Sigmoid colon (tissue), 4 donors: Measurements from ENCODE around the gene ERBB2.

Experiments
- EP300 ChIP-seq, 4 donors: sonication (generic); formaldehyde crosslinking; IDR thresholded peaks; one replicate each; pipeline ENCODE4 v1.6.1; 2017; ENCODE audit warnings: antibody characterized with exemption in 4 of 4
- POLR2A ChIP-seq, 2 donors: fragments of 450-650 bp; IDR thresholded peaks; one replicate each; pipeline ENCODE4 v1.6.1; 2016; ENCODE audit warnings: antibody characterized with exemption in 2 of 2, mild to moderate bottlenecking in 2 of 2, moderate library complexity in 2 of 2
- POLR2AphosphoS5 ChIP-seq, 4 donors: sonication (generic); formaldehyde crosslinking; IDR thresholded peaks; one replicate each; pipeline ENCODE4 v1.6.1; 2017; ENCODE audit warnings: antibody characterized with exemption in 4 of 4
- TF ChIP-seq, protein P1 (sequence below), 4 experiments: fragments of 450-650 bp in 3 of 4; fragments of 200-600 bp in 1 of 4; IDR thresholded peaks; one replicate each; pipeline ENCODE4 v1.5.1; 2016 to 2019; ENCODE audit warnings: antibody characterized with exemption in 4 of 4, mild to moderate bottlenecking in 3 of 4, moderate library complexity in 2 of 4

DNA sequence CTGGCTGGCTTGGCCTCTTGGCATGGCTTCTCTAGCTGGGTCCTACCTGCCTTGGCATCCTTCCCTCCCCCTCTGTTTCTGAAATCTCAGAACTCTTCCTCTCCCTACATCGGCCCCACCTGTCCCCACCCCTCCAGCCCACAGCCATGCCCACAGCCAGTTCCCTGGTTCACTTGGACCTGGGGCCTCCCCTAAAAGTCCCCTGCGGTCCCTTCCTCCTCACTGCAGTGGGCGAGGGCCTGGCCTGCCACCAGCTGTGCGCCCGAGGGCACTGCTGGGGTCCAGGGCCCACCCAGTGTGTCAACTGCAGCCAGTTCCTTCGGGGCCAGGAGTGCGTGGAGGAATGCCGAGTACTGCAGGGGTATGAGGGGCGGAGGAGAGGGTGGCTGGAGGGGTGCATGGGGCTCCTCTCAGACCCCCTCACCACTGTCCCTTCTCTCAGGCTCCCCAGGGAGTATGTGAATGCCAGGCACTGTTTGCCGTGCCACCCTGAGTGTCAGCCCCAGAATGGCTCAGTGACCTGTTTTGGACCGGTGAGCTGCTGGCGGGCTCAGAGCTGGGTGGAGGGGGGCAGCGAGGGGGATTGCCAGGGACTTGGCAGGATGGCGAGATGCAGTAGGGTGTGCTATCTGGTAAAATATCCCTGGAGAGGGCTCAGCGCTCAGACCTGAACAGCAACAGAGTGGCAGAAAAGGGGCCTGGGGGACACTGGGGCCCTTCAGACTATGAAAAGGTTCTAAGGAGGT lies 16.4 kb downstream of the ERBB2 start:
- TF ChIP-seq, protein P1, sequence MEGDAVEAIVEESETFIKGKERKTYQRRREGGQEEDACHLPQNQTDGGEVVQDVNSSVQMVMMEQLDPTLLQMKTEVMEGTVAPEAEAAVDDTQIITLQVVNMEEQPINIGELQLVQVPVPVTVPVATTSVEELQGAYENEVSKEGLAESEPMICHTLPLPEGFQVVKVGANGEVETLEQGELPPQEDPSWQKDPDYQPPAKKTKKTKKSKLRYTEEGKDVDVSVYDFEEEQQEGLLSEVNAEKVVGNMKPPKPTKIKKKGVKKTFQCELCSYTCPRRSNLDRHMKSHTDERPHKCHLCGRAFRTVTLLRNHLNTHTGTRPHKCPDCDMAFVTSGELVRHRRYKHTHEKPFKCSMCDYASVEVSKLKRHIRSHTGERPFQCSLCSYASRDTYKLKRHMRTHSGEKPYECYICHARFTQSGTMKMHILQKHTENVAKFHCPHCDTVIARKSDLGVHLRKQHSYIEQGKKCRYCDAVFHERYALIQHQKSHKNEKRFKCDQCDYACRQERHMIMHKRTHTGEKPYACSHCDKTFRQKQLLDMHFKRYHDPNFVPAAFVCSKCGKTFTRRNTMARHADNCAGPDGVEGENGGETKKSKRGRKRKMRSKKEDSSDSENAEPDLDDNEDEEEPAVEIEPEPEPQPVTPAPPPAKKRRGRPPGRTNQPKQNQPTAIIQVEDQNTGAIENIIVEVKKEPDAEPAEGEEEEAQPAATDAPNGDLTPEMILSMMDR (IDR thresholded peaks at IDR 0.05): no peak
- TF ChIP-seq POLR2A (IDR thresholded peaks at IDR 0.05) (no peak), EP300 (IDR thresholded peaks at IDR 0.05) (no peak), POLR2AphosphoS5 (IDR thresholded peaks at IDR 0.05) (no peak)
